ENCODE results near the gene NRARP.
"Not testable (repeated sequence)": the region's sequence is repeated elsewhere in the genome, so short reads cannot be mapped to it uniquely, and the experiment has no call there.

NRARP gene

DNA sequence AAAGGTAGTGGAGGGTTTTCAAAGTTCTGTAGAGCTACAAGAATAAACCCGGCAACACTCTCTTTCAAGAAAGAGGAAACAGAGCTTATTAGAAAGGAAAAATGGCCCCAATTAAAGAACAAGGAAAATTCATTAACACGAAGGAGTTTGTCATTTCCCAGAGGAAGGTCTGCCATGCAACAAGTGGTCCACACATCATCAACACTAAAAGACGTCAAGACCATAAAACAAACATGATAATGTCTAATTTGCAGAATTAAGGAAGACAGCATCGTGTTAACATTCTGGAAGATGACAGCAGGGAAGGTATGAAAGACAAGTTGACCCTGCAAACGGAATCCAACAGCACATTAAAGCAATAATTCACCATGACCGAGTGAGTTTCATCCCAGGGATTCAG lies 28.6 kb upstream of the NRARP start:
- Histone ChIP-seq H3K27me3 (ENCODE audit: insufficient read depth, low read length) (no peaks in the 10 kb centered on the region), H3K36me3 (ENCODE audit: insufficient read depth, low read length) (no peaks in the 10 kb centered on the region)

GRCh38 chr9:137329590-137329989 lies 27.5 kb upstream of the NRARP start:
- not testable (repeated sequence) for H3K9me3 ChIP-seq (ENCODE audit: low read length); H3K36me3 ChIP-seq (ENCODE audit: insufficient read depth, low read length); H2AFZ ChIP-seq (ENCODE audit: low read depth, low read length); H3K4me3 ChIP-seq (ENCODE audit: low read length); H3K27me3 ChIP-seq (ENCODE audit: insufficient read depth, low read length); H3K4me1 ChIP-seq (ENCODE audit: insufficient read depth, low read length)

More for the DNA sequence above, 28.6 kb upstream of the NRARP start:
- H3K4me3 ChIP-seq (ENCODE audit: low read length), result no peak overlapping the region
- no peak overlapping the region for H2AFZ ChIP-seq (ENCODE audit: low read depth, low read length)
- peaks cover 1% of the 10 kb centered on the region for H3K9me3 ChIP-seq (ENCODE audit: low read length)
- no peaks in the 10 kb centered on the region for H3K4me1 ChIP-seq (ENCODE audit: insufficient read depth, low read length)

DNA sequence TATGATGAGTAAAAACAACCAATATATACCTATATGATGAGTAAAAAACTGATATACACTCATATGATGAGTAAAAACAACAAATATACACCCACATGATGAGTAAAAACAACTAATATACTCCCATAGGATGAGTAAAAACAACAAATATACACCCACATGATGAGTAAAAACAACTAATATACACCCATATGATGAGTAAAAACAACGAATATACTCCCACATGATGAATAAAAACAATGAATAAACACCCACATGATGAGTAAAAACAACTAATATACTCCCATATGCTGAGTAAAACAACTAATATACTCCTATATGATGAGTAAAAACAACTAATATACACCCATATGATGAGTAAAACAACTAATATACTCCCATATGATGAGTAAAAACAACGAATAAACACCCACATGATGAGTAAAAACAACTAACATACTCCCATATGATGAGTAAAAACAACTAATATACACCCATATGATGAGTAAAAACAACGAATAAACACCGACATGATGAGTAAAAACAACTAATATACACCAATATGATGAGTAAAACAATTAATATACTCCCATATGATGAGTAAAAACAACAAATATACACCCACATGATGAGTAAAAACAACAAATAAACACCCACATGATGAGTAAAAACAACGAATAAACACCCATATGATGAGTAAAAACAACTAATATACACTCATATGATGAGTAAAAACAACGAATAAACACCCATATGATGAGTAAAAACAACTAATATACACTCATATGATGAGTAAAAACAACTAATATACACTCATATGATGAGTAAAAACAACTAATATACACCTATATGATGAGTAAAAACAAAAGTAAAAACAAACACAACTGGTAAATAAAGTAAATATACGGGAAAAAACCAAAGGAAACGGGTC lies 25.8 kb upstream of the NRARP start:
- not testable (repeated sequence) for H3K36me3 ChIP-seq (ENCODE audit: insufficient read depth, low read length); H3K4me1 ChIP-seq (ENCODE audit: insufficient read depth, low read length); H3K4me3 ChIP-seq (ENCODE audit: low read length); H3K27me3 ChIP-seq (ENCODE audit: insufficient read depth, low read length); H3K9me3 ChIP-seq (ENCODE audit: low read length); H2AFZ ChIP-seq (ENCODE audit: low read depth, low read length)

GRCh38 chr9:137326445-137327065 lies 24.5 kb upstream of the NRARP start:
- no peaks in the 10 kb centered on the region for H3K27me3 ChIP-seq (ENCODE audit: insufficient read depth, low read length)
- H3K9me3 ChIP-seq (ENCODE audit: low read length), result peaks cover 1% of the 10 kb centered on the region
- no peak overlapping the region for H2AFZ ChIP-seq (ENCODE audit: low read depth, low read length)

GRCh38 chr9:137325799-137326198 lies 23.7 kb upstream of the NRARP start:
- Histone ChIP-seq H3K4me3 (ENCODE audit: low read length) (no peak overlapping the region), H2AFZ (ENCODE audit: low read depth, low read length) (no peak overlapping the region), H3K9me3 (ENCODE audit: low read length) (peaks cover 1% of the 10 kb centered on the region), H3K27me3 (ENCODE audit: insufficient read depth, low read length) (no peaks in the 10 kb centered on the region), H3K36me3 (ENCODE audit: insufficient read depth, low read length) (no peaks in the 10 kb centered on the region), H3K4me1 (ENCODE audit: insufficient read depth, low read length) (peaks cover 5% of the 10 kb centered on the region)

More at GRCh38 chr9:137326445-137327065, 24.5 kb upstream of the NRARP start:
- Histone ChIP-seq H3K36me3 (ENCODE audit: insufficient read depth, low read length) (no peaks in the 10 kb centered on the region), H3K4me1 (ENCODE audit: insufficient read depth, low read length) (no peaks in the 10 kb centered on the region), H3K4me3 (ENCODE audit: low read length) (no peak overlapping the region)

DNA sequence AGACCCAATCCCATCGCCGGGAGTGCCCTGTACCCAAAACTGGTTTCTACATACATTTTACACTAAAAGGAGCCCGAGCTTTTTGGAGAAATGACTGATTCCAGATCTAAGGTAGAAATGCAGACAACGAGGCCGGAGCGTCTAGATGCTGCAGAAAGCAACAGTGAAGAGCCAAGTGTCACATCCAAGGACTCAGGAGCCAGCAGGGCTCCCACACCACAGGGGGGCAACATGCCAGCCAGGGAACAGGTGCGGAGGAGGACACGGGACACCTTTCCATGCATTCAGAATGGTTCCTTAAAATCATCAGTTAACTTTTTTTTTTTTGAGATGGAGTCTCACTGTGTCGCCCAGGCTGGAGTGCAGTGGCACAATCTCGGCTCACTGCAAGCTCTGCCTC lies 23.1 kb upstream of the NRARP start:
- Histone ChIP-seq H3K36me3 (ENCODE audit: insufficient read depth, low read length) (no peaks in the 10 kb centered on the region), H3K9me3 (ENCODE audit: low read length) (peaks cover 1% of the 10 kb centered on the region), H3K4me3 (ENCODE audit: low read length) (no peak overlapping the region), H3K4me1 (ENCODE audit: insufficient read depth, low read length) (peaks cover 12% of the 10 kb centered on the region), H2AFZ (ENCODE audit: low read depth, low read length) (no peak overlapping the region), H3K27me3 (ENCODE audit: insufficient read depth, low read length) (no peaks in the 10 kb centered on the region)

DNA sequence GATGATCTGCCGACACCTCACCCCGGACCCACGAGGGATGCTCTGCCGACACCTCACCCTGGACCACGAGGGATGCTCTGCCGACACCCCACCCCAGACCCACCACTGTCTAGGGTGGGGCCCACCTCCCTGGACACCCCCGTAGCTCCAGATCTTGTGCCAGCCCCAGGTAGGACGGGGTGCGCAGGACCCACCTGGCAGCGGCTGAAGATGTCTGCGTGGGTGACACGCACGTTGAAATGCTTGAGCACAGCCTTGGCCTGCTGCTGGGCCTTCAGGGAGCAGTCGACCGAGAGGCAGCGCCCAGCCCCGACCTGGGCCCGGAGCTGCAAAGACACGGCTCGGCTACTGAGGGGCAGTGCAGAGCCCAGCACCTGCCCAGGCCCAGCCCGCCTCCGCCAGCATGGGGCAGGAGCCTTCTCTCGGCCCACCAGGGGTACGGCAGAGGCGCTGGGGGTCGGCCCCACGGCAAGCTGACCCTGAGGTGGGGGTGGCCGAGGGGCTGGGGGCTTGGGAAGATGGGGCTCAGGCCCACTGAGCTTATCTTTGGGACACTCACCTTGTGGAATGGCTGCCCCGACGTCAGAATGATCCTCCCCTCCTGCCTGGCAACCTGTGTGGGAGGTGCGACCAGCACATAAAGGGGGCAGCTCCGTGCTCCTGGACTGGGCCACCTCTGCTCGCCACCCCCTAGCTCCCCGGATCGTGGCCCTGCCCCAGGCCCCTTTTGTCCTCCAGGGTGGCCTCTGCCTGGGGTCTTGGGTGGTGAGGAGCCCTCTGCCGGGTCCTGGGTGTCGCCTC lies 21.7 kb upstream of the NRARP start:
- Histone ChIP-seq H3K4me3 (ENCODE audit: low read length) (no peak overlapping the region), H3K27me3 (ENCODE audit: insufficient read depth, low read length) (no peaks in the 10 kb centered on the region), H2AFZ (ENCODE audit: low read depth, low read length) (no peak overlapping the region), H3K4me1 (ENCODE audit: insufficient read depth, low read length) (peaks cover 12% of the 10 kb centered on the region), H3K9me3 (ENCODE audit: low read length) (peaks cover 1% of the 10 kb centered on the region), H3K36me3 (ENCODE audit: insufficient read depth, low read length) (no peaks in the 10 kb centered on the region)

DNA sequence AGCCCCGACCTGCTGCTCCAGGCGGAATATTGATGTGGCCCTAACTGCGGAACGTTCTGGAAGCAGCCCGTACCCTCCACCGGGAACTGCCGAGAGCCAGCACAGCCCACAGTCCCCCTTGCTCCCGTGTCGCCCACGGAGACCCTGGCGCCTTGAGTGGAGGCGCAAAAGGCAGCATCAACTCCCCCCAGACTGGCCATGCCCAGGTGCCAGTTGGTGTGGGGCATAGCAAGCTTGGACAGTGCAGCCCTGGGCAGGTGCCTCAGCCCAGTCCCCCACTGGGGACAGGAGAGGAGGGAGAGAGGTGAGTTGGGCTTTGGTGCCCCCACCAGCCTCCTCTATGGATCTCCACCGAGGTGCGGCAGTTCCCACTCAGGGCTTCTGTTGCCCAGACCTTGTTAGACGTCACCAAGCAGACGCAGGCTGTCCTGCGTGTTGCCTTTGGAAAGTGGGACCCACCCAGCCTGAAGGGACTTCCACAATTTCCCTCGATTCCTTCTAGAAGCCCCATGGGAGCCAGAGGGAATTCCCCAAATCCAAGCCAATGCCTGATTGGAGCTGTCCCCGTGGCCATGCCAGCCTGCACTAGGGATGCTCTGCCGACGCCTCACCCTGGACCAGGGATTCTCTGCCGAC lies 19.8 kb upstream of the NRARP start:
- Histone ChIP-seq H3K36me3 (ENCODE audit: insufficient read depth, low read length) (no peaks in the 10 kb centered on the region), H2AFZ (ENCODE audit: low read depth, low read length) (no peak overlapping the region), H3K4me1 (ENCODE audit: insufficient read depth, low read length) (peaks cover 17% of the 10 kb centered on the region), H3K27me3 (ENCODE audit: insufficient read depth, low read length) (no peaks in the 10 kb centered on the region), H3K4me3 (ENCODE audit: low read length) (no peak overlapping the region), H3K9me3 (ENCODE audit: low read length) (peaks cover 1% of the 10 kb centered on the region)

GRCh38 chr9:137320555-137321384 lies 18.7 kb upstream of the NRARP start:
- Histone ChIP-seq H3K9me3 (ENCODE audit: low read length) (no peaks in the 10 kb centered on the region), H3K4me1 (ENCODE audit: insufficient read depth, low read length) (peaks cover 17% of the 10 kb centered on the region), H3K4me3 (ENCODE audit: low read length) (peak overlapping the region; percentile 23), H3K36me3 (ENCODE audit: insufficient read depth, low read length) (no peaks in the 10 kb centered on the region), H3K27me3 (ENCODE audit: insufficient read depth, low read length) (no peaks in the 10 kb centered on the region), H2AFZ (ENCODE audit: low read depth, low read length) (peak overlapping the region; percentile 72)

DNA sequence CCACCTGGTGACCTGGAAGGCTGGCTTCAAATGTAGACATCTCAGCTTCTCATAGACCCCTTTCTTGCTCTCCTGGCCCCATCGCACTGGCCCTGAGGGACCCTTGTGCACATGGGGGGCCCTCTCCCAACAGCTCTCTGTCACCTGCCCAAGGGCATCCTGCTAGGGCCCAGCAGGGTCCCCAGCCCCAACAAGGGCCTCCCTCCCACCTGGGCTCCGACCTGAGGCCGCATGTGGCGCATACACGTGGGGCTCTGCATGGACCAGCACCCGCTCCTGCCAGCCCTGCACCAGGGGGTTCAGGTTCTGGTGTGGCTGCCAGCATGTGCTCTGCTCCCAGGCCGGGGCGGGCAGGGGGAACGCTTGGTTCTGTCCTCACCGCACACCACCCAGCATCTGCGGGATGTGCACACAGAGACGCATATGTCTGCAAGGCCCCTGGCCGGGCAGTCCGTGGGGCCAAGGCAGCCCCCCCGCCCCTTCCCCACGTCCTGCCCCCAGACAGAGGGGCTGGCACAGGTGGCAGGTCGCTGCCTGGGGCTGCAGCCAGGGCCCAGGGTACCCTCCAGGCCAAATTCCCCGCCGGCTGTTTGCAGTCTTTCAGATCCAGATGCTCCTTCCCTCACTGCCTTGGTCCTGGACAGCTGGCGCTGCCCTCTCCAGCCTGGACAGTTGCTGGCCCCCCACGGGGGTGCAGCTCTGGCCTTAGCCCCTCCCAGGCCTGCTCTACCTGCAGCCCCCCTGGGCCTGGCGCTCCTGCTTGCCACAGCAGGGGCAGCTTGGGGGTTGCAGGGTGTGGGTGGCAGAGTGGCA lies 17.9 kb upstream of the NRARP start:
- Histone ChIP-seq H3K4me3 (ENCODE audit: low read length) (no peak overlapping the region), H2AFZ (ENCODE audit: low read depth, low read length) (no peak overlapping the region), H3K36me3 (ENCODE audit: insufficient read depth, low read length) (no peaks in the 10 kb centered on the region), H3K9me3 (ENCODE audit: low read length) (no peaks in the 10 kb centered on the region), H3K4me1 (ENCODE audit: insufficient read depth, low read length) (peaks cover 26% of the 10 kb centered on the region), H3K27me3 (ENCODE audit: insufficient read depth, low read length) (no peaks in the 10 kb centered on the region)

GRCh38 chr9:137319011-137319738 lies 17.1 kb upstream of the NRARP start:
- no peaks in the 10 kb centered on the region for H3K36me3 ChIP-seq (ENCODE audit: insufficient read depth, low read length)
- no peak overlapping the region for H2AFZ ChIP-seq (ENCODE audit: low read depth, low read length)
- H3K4me3 ChIP-seq (ENCODE audit: low read length), result no peak overlapping the region
- H3K9me3 ChIP-seq (ENCODE audit: low read length), result no peaks in the 10 kb centered on the region
- H3K27me3 ChIP-seq (ENCODE audit: insufficient read depth, low read length), result no peaks in the 10 kb centered on the region
- H3K4me1 ChIP-seq (ENCODE audit: insufficient read depth, low read length), result peaks cover 32% of the 10 kb centered on the region

Data from neuron (in vitro differentiated cells).